GM21619 (cell line): ENCODE data around the gene USF2.

Experiments
- ATAC-seq: cut with Tn5 transposase; IDR thresholded peaks from one replicate; pipeline ENCODE4 v1.9.1; 2021; ENCODE audit not compliant: unreplicated experiment

The USF2 gene

DNA sequence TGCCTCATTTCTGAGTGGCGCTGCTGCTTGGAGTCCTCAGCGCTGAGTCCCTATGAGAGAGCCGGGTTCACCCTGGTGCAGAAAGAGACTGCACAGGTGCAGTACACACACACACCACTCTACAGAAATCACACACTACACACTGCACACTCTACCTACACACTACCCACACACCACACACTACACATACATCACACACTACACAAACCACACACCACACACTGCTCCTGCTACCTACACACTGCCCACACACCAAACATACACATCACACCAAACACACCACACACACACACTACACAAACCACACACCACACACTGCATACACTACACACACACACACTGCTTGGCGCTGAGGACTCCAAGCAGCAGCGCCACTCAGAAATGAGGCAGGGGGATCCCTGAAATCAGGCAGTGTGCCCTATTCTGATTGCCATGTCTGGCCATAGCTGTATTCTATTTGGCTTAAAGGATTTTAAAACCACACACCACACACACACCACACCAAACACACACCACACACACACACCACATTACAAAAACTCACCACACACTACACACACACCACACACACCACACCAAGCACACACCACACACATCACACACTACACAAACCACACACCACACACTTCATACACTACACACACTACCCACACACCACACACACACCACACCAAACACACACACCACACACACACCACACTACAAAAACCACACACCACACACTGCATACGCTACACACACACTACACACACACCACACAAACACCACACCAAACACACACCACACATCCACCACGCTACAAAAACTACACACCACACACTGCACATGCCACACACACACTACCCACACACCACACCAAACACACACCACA lies 28.1 kb downstream of the USF2 start:
- no peak for ATAC-seq

DNA sequence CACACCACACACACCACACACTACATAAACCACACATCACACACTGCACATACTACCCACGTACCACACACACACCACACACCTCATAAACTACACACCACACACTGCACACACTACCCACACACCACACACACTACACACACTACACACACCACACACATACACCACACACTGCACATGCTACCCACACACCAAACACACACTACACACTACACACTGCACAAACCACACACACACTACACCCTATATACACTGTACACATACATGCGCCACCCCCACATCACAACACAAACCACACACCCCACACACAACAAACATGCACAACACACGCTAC lies 28.7 kb downstream of the USF2 start:
- ATAC-seq: no peak

- ATAC-seq: no peak
Measured at GRCh38 chr19:35297922-35298321, 29.2 kb downstream of the USF2 start.

DNA sequence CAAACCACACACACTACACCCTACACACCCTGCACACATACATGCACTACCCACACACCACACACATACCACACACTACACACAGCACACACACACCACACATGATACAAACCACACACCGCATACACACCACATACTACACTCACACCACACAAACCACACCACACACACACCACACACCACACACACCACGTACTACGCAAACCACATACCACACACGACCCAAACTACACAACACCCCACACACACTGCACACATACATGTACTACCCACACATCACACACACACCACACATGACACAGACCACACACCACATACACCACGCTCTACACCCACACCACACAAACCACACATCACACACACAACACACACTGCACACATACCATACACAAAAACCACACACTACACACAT lies 29.8 kb downstream of the USF2 start:
- ATAC-seq: no peak

DNA sequence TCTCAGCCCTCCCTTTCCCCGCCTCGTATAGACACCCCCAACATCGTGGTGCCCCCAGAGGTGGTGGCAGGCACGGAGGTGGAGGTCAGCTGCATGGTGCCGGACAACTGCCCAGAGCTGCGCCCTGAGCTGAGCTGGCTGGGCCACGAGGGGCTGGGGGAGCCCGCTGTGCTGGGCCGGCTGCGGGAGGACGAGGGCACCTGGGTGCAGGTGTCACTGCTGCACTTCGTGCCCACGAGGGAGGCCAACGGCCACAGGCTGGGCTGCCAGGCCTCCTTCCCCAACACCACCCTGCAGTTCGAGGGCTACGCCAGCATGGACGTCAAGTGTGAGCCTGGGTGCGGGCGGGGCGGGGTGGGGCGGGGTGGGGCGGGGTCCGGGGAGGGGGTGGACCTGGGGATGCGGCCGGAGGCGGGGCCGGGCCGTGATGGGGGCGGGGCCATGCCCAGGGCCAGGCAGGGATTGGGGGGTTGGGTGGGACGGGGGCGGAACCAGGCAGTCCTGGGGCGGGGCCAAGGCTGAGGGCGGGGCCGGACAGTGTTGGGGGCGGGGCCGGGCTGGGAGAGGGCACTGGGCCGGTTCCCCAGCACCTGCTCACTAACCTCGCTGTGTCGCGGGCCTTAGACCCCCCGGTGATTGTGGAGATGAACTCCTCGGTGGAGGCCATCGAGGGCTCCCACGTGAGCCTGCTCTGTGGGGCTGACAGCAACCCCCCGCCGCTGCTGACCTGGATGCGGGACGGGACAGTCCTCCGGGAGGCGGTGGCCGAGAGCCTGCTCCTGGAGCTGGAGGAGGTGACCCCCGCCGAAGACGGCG lies 31.0 kb downstream of the USF2 start:
- no peak for ATAC-seq

- no peak for ATAC-seq
Measured at GRCh38 chr19:35300339-35300649, 31.5 kb downstream of the USF2 start.

GRCh38 chr19:35301961-35302360 lies 33.2 kb downstream of the USF2 start:
- ATAC-seq: no peak

DNA sequence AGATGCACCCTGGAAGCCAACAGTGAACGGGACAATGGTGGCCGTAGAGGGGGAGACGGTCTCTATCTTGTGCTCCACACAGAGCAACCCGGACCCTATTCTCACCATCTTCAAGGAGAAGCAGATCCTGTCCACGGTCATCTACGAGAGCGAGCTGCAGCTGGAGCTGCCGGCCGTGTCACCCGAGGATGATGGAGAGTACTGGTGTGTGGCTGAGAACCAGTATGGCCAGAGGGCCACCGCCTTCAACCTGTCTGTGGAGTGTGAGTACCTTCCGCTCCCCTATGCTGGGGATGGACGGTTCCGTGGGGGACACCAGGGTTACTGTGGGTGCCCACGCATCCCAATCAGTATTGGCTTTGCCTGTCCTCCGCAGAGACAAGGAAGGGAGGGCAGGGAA lies 33.7 kb downstream of the USF2 start:
- ATAC-seq: no peak

GRCh38 chr19:35303357-35303915 lies 34.7 kb downstream of the USF2 start:
- ATAC-seq: no peak

- no peak for ATAC-seq
Measured at GRCh38 chr19:35304036-35304435, 35.3 kb downstream of the USF2 start.

- ATAC-seq: no peak
Measured at GRCh38 chr19:35305181-35305580, 36.4 kb downstream of the USF2 start.

DNA sequence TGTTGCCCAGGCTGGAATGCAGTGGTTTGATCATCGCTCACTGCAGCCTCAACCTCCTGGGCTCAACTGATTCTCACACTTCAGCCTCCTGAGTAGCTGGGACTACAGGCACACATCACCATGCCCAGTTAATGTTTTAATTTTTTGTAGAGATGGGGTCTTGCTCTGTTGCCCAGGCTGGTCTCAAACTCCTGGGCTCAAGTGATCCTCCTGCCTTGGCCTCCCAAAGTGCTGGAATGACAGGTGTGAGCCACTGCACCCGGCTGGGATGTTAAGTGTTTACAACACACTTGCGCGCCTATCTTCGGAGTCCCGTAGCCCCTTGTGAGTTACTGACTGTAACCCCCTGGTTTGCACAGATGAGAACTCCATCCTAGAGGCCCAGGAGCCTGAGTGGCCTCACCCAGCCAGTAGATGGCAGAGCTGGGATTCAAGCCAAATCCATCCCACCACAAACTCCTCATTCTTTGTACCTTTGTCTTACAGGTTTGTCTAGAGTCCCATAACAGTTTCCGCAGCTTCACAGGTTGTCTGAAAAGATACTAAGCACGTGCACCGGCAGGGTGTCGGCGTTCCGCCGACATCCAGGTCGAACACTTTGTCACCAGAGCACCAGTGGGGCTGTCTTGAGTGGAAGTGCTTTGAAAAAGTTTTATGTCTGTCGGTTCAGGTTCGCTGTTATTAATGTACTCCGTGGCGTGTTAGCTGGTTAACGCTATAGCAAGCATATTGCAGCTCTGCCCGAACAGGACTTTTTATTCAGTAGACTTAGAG lies 37.9 kb downstream of the USF2 start:
- no peak for ATAC-seq

- ATAC-seq: no peak
Measured at GRCh38 chr19:35307931-35308330, 39.2 kb downstream of the USF2 start.

GRCh38 chr19:35308910-35309309 lies 40.1 kb downstream of the USF2 start:
- ATAC-seq: no peak

DNA sequence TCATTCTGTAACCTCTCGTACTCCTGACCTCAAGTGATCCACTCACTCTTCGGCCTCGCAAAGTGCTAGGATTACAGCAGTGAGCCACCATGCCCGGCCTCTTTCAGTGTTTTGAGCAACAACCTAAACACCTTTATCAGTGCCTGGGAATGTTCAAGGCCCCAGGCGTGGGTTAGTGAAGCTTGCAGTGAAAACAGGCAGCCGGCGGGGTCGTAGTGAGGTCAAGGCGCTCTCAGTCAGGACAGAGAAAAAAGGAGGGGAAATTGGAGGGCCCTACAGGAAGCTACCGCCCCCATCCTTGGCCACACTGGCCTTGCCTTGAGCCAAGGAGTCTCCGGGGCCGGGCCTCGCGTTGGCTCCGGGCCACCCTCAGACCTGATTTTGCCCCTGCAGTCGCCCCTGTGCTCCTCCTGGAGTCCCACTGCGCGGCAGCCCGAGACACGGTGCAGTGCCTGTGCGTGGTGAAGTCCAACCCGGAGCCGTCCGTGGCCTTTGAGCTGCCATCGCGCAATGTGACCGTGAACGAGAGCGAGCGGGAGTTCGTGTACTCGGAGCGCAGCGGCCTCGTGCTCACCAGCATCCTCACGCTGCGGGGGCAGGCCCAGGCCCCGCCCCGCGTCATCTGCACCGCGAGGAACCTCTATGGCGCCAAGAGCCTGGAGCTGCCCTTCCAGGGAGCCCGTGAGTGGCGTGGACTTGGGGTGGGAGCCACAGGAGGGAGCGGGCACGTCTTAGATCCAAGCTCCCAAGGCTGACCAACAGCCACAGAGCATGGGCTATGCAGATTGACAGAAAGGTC lies 40.9 kb downstream of the USF2 start:
- no peak for ATAC-seq

GRCh38 chr19:35310331-35310730 lies 41.6 kb downstream of the USF2 start:
- no peak for ATAC-seq

GRCh38 chr19:35310811-35311465 lies 42.2 kb downstream of the USF2 start:
- no peak for ATAC-seq

DNA sequence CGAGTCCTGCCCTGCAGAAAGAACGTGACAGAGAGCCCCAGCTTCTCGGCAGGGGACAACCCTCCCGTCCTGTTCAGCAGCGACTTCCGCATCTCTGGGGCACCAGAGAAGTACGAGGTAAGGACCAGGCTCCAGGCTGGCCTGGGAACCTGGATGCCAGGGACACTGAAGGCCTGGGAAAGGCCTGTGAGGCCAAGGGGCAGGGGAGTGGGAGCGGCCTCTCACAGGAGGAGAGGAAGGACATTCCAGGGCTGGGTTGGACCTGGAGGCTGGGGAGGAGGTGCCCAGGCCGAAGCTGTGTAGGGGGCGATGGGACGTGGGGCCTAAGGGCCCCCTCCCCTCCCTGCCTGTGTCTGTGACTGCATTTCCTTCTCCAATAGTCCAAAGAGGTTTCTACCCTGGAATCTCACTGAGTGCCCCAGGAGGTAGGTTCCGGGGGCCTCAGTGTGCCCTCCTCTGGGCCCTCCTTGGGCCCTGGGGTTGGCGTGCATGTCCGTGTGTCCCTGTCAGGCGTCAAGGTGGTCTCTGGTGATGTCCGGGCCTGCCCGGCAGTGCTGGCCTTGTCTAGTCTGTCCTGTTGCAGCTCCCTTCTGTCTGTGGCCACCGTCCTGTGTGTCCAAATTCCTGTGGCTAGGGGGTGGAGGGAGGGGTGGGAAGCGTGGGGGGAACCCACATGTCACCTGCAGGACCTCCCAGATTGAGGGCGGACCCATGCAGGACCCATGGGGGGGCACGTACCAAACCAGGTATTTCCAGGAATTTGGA lies 43.3 kb downstream of the USF2 start:
- no peak for ATAC-seq

DNA sequence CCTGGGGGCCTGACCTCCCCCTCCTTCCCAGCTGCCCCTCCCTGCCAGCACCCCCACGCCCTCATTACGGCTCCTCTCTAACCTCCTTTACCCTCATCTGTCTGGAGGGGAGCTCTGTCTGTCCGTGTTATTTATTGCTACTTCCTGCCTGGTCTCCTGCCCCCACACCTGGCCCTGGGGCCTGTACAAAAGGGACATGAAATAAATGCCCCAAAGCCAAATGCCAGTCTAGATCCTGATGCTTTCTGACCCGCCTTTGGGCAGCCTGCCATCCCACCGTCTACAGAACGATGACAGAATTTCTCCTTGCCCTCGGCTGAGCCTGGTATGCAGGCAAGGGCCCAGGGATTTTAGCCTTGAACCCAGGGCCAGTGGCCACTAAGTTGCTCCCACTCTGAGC lies 44.8 kb downstream of the USF2 start:
- ATAC-seq: no peak
